Breast epithelium (tissue), 4 donors: ENCODE measurements around the gene NRXN3. TPM values are rescaled to one million over a fixed set of nuclear protein-coding genes. Genes with fewer than 3 reads are reported as not detected.

Experiments used
- DNase-seq, 2 donors: peaks; one replicate each; pipeline ENCODE4 v3.0.0-alpha.2; 2019; ENCODE audit warnings: low spot score in 2 of 2
- H3K27ac ChIP-seq, 2 donors: fragments of 200-600 bp; sonication (generic) in 1 of 2; one replicate each; pipeline ENCODE4 v1.5.1; 2016 to 2019; ENCODE audit warnings: mild to moderate bottlenecking in 1 of 2
- H3K27me3 ChIP-seq, 2 donors: fragments of 200-600 bp; sonication (generic) in 1 of 2; one replicate each; pipeline versions ENCODE4 v1.5.1 to v1.6.0; 2017 to 2019; ENCODE audit warnings: control low read depth in 1 of 2, mild to moderate bottlenecking in 1 of 2
- H3K36me3 ChIP-seq: fragments of 200-600 bp; one replicate; pipeline ENCODE4 v1.5.1; 2019
- H3K4me1 ChIP-seq, 2 donors: fragments of 200-600 bp; sonication (generic); one replicate each; pipeline ENCODE4 v1.5.1; 2016 to 2019; ENCODE audit warnings: control low read depth in 1 of 2
- H3K4me3 ChIP-seq, 3 donors: fragments of 200-600 bp; sonication (generic); 1 replicate in 2 of 3; 2 replicates in 1 of 3; pipeline ENCODE4 v1.5.1; 2016 to 2019; ENCODE audit warnings: mild to moderate bottlenecking in 3 of 3, moderate library complexity in 2 of 3
- H3K9me3 ChIP-seq, 2 donors: fragments of 200-600 bp; sonication (generic) in 1 of 2; one replicate each; pipeline ENCODE4 v1.5.1; 2016 to 2019; ENCODE audit warnings: control low read depth in 1 of 2
- POLR2A ChIP-seq: fragments of 450-650 bp; IDR thresholded peaks from one replicate; pipeline ENCODE4 v1.6.1; 2016; ENCODE audit warnings: antibody characterized with exemption, mild to moderate bottlenecking, moderate library complexity
- POLR2AphosphoS5 ChIP-seq, 3 donors: sonication (generic); formaldehyde crosslinking; IDR thresholded peaks; one replicate each; pipeline ENCODE4 v1.6.1; 2017; ENCODE audit warnings: antibody characterized with exemption in 3 of 3
- intact Hi-C: fragments of 100-400 bp; cut with DNase I; formaldehyde crosslinking; loops from one replicate; pipeline ENCODE4 v1.15.1; 2023; ENCODE audit warnings: low total_unique reads
- total RNA-seq, 3 donors: library from RNA; depleted of rRNA; stranded (reverse); fragments of >200 nt; gene quantifications; one replicate each; pipeline ENCODE4 v1.1.0, GENCODE V29; 2016
- TF ChIP-seq, protein P1 (sequence below), 3 donors: fragments of 450-650 bp; IDR thresholded peaks; one replicate each; pipeline ENCODE4 v1.5.1; 2016 to 2017; ENCODE audit warnings: antibody characterized with exemption in 3 of 3, mild to moderate bottlenecking in 3 of 3, moderate library complexity in 3 of 3

The NRXN3 gene
- total RNA-seq, 3 donors from 2014 or later = 2.9 to 3.6 (median 3.5) TPM

DNA sequence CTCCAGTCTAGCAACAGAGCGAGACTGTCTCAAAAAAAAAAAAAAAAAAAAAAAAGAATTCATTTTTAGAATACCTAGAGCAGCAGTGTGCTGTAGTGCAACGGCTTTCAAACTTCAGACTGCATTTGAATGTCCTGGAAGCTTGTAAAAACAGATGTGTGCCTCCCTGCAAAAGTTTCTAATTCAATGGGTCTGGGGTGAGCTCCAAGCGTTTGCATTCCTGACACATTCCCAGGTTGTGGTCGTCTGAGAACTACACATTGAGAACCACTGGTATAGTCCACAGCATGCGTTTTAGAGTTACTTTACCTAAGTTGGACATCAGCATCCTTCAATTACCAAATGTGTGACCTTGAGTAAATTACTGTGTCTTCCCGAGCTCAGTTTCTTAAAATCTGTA is 816.8 kb downstream of the NRXN3 start:
- Histone ChIP-seq H3K4me3 (no peak overlapping the region), H3K27ac (no peak overlapping the region), H3K9me3 (no peaks in the 10 kb centered on the region), H3K4me1 (no peaks in the 10 kb centered on the region), H3K36me3 (no peaks in the 10 kb centered on the region), H3K27me3 (no peaks in the 10 kb centered on the region)
- intact Hi-C loops = no loop called here
- TF ChIP-seq POLR2A (no peak), POLR2AphosphoS5 (IDR thresholded peaks at IDR 0.05) (no peak)
- TF ChIP-seq, protein P1, sequence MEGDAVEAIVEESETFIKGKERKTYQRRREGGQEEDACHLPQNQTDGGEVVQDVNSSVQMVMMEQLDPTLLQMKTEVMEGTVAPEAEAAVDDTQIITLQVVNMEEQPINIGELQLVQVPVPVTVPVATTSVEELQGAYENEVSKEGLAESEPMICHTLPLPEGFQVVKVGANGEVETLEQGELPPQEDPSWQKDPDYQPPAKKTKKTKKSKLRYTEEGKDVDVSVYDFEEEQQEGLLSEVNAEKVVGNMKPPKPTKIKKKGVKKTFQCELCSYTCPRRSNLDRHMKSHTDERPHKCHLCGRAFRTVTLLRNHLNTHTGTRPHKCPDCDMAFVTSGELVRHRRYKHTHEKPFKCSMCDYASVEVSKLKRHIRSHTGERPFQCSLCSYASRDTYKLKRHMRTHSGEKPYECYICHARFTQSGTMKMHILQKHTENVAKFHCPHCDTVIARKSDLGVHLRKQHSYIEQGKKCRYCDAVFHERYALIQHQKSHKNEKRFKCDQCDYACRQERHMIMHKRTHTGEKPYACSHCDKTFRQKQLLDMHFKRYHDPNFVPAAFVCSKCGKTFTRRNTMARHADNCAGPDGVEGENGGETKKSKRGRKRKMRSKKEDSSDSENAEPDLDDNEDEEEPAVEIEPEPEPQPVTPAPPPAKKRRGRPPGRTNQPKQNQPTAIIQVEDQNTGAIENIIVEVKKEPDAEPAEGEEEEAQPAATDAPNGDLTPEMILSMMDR (IDR thresholded peaks at IDR 0.05) = no peak
- DNase-seq = no peak

DNA sequence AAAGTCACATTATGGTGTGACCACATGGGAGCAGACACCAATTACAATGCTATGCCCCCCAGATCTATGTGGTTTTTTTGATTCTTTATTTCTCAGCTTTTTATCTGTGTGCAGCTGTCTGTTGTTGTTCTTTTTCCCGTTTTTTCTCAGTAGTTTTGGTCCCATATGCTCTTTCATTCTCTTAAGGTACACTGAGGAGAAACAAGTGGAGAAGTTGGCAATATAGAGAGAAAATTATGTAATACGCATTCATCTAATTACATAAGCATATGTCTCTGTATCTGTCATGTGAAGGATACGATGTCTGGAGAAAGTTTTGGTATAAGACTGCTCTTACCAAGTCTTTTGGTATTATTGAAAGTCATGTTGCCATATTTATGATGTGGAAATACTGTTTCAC is 819.0 kb downstream of the NRXN3 start:
- TF ChIP-seq POLR2A (no peak), POLR2AphosphoS5 (IDR thresholded peaks at IDR 0.05) (no peak)
- no peak overlapping the region for H3K4me3 ChIP-seq
- H3K36me3 ChIP-seq = no peaks in the 10 kb centered on the region
- DNase-seq = no peak
- H3K27ac ChIP-seq = no peak overlapping the region
- intact Hi-C loops = no loop called here
- no peaks in the 10 kb centered on the region for H3K4me1 ChIP-seq
- no peaks in the 10 kb centered on the region for H3K27me3 ChIP-seq
- H3K9me3 ChIP-seq = no peaks in the 10 kb centered on the region

DNA sequence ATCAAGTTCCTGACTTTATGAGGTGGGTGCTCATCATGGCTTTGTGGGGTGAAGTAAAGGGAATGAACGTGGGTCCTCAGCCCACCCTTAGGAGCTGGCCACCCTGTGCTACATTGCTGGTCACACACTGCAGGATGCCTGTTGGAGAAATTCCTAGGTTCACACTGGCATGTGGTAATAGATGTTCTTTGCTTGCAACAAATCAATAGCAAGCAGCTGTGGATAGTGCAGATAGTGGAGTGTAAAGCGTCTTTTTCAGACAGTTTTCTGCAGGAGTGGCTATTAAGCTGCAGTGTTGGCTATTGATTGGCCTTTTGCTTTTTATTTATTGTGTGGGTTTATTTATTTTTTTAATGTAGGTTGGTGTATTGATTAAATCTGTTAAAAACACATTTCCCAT is 822.7 kb downstream of the NRXN3 start:
- DNase-seq = no peak
- H3K27me3 ChIP-seq = no peaks in the 10 kb centered on the region
- H3K27ac ChIP-seq = no peak overlapping the region
- intact Hi-C loops = no loop called here
- H3K4me1 ChIP-seq = no peaks in the 10 kb centered on the region
- TF ChIP-seq POLR2A (no peak), POLR2AphosphoS5 (IDR thresholded peaks at IDR 0.05) (no peak)
- TF ChIP-seq, protein P1 (IDR thresholded peaks at IDR 0.05) = no peak
- no peak overlapping the region for H3K4me3 ChIP-seq
- H3K36me3 ChIP-seq = no peaks in the 10 kb centered on the region
- no peaks in the 10 kb centered on the region for H3K9me3 ChIP-seq

DNA sequence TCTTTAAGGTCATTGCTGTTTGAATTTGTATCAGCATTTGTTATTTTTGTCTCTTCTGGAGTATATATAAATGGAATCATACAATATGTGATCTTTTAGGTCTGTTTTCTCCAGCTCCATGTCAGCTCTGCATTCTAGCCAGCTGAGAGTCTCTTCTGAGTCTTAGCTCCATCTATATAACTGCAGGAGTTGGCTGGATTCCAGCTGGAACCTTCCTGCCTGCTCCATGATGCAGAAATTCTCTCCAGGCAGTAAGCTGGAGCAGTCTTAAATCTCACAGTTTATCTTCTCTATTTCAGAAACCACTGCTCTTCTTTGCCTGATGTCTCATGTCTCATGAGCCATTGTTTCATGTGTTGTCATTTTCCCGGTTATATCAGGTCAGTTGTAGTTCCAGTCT is 827.6 kb downstream of the NRXN3 start:
- Histone ChIP-seq H3K27me3 (no peaks in the 10 kb centered on the region), H3K4me1 (no peaks in the 10 kb centered on the region), H3K4me3 (no peak overlapping the region), H3K27ac (no peak overlapping the region), H3K36me3 (no peaks in the 10 kb centered on the region), H3K9me3 (no peaks in the 10 kb centered on the region)
- DNase-seq = no peak
- TF ChIP-seq POLR2A (no peak), POLR2AphosphoS5 (IDR thresholded peaks at IDR 0.05) (no peak)
- TF ChIP-seq, protein P1 (IDR thresholded peaks at IDR 0.05) = no peak
- intact Hi-C loops = no loop called here

DNA sequence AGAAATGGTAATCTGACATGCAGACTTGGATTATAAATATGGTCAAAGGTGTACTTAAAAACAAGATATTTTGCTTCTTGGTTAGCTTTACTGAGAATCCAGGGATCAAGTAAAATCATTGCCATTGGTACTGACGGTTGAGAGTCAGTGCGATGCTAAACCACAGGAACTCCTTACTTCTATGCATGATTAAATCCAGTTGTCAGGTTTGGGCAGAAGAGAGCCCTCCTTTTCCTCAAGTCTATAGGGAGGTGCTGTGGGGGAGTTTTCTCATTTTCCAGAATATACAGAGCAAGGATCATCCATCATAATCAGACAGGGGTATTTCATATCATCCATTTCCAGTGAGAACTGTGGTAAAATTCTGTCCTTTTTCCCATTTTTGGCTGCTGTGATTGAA is 839.1 kb downstream of the NRXN3 start:
- TF ChIP-seq, protein P1 (IDR thresholded peaks at IDR 0.05) = no peak
- TF ChIP-seq POLR2A (no peak), POLR2AphosphoS5 (IDR thresholded peaks at IDR 0.05) (no peak)
- Histone ChIP-seq H3K9me3 (no peaks in the 10 kb centered on the region), H3K27ac (no peak overlapping the region), H3K4me3 (no peak overlapping the region), H3K27me3 (no peaks in the 10 kb centered on the region), H3K36me3 (no peaks in the 10 kb centered on the region), H3K4me1 (no peaks in the 10 kb centered on the region)
- no peak for DNase-seq
- intact Hi-C loops = loop anchor here (5.0 kb wide), 1 partner anchor 737 kb away; no protein-coding TSS in a partner anchor
